Measurements from ENCODE around the gene MPZL1. TPM values are rescaled to one million over a fixed set of nuclear protein-coding genes. Genes with fewer than 3 reads are reported as not detected.

MPZL1 gene
- total and polyA plus RNA-seq, 2 of the 8 experiments (the other 6 are each of a cell fraction or from before 2014, with no cell fraction given): 37.8 to 120 TPM

GRCh38 chr1:167714098-167714438 lies 7.7 kb upstream of the MPZL1 start:
- Histone ChIP-seq H2BK20ac (ENCODE audit: low read length) (peak overlapping the region; percentile 37; the same call in 1 of the 2 replicates), H3K4me1 (replicated peaks in 1 of 4; ENCODE audit: control insufficient read depth in 3 of 4, insufficient read depth in 4 of 4, low read length in 3 of 4) (no peaks in the 10 kb centered on the region; a peak in 3 of 7 replicates), H2BK120ac (replicated peaks; ENCODE audit: low read depth, low read length) (no peak overlapping the region), H4K8ac (ENCODE audit: extremely low read depth, insufficient read depth, low read length) (peak overlapping the region; percentile 87; the same call in 1 of the 2 replicates), H2BK15ac (ENCODE audit: low read length) (no peak overlapping the region), H4K91ac (replicated peaks; ENCODE audit: insufficient read length, low read length) (no peak overlapping the region), H3K4ac (replicated peaks; ENCODE audit: insufficient read length, low read depth, low read length) (no peak overlapping the region), H3K14ac (ENCODE audit: insufficient read length) (no peak overlapping the region), H3K9me3 (ENCODE audit: insufficient read depth in 2 of 2, low read depth in 1 of 2, low read length in 1 of 2) (no peaks in the 10 kb centered on the region), H2BK5ac (ENCODE audit: low read depth, low read length) (peak overlapping the region; percentile 86; the same call in 1 of the 2 replicates), H3K23ac (ENCODE audit: insufficient read length) (no peak overlapping the region), H3K4me2 (ENCODE audit: insufficient read depth in 1 of 2, low read depth in 2 of 2, low read length in 2 of 2) (peak overlapping the region; percentile 74 to 95), H3K27ac (ENCODE audit: low read depth, low read length) (no peak overlapping the region), H3K79me1 (ENCODE audit: low read depth, low read length) (no peaks in the 10 kb centered on the region), H3K18ac (ENCODE audit: extremely low read depth, low read length) (peak overlapping the region; percentile 99; the same call in 1 of the 2 replicates), H3K23me2 (ENCODE audit: low read depth, low read length) (peaks cover 6% of the 10 kb centered on the region), H4K20me1 (replicated peaks in 1 of 2; ENCODE audit: control insufficient read depth in 1 of 2, insufficient read depth in 2 of 2, low read length in 2 of 2) (no peaks in the 10 kb centered on the region), H3K27me3 (replicated peaks in 1 of 4; ENCODE audit: control insufficient read depth in 3 of 4, extremely low read depth in 1 of 4, insufficient read depth in 3 of 4, low read length in 3 of 4) (peaks cover 0 to 13% (median 9%) of the 10 kb centered on the region in 4 experiments; a peak in 6 of 7 replicates), H2AK5ac (ENCODE audit: low read depth, low read length) (no peak overlapping the region), H3K9ac (replicated peaks in 1 of 4; ENCODE audit: extremely low read depth in 1 of 4, low read depth in 3 of 4, low read length in 3 of 4) (peak overlapping the region in 2 of 4 experiments; percentile 78 to 80; a peak in 4 of 7 replicates), H2BK12ac (ENCODE audit: low read depth, low read length) (no peak overlapping the region), H3K4me3 (ENCODE audit: extremely low read depth in 1 of 4, insufficient read depth in 2 of 4, low read depth in 3 of 4, low read length in 4 of 4) (peak overlapping the region; percentile 84 to 97 (median 94)), H3K56ac (replicated peaks; ENCODE audit: insufficient read length, low read depth, low read length) (peak overlapping the region; percentile 51), H3K36me3 (ENCODE audit: control insufficient read depth in 2 of 4, insufficient read depth in 4 of 4, low read length in 3 of 4) (no peaks in the 10 kb centered on the region), H2AFZ (ENCODE audit: low read length) (peak overlapping the region; percentile 77), H3K79me2 (ENCODE audit: control insufficient read depth in 1 of 2, insufficient read depth in 2 of 2, low read length in 2 of 2) (no peaks in the 10 kb centered on the region), H4K5ac (ENCODE audit: insufficient read length, low read depth, low read length) (no peak overlapping the region)
- FAIRE-seq (no peak), DNase-seq (ENCODE audit: low read depth in 1 of 2, low spot score in 2 of 2) (no peak)
- TF ChIP-seq SIN3A (conservative IDR thresholded peaks at IDR 0.05 in 1 of 2, IDR thresholded peaks at IDR 0.05 in 1 of 2; ENCODE audit: low read depth in 1 of 2, low read length in 2 of 2): no peak
- no peak for TF ChIP-seq HDAC2 (IDR thresholded peaks at IDR 0.05; ENCODE audit: borderline replicate concordance in 1 of 2, low read depth in 2 of 2, low read length in 2 of 2)
- no peak for TF ChIP-seq GABPA (IDR thresholded peaks at IDR 0.05; ENCODE audit: borderline replicate concordance, insufficient read depth, low read length)
- TF ChIP-seq SP2 (IDR thresholded peaks at IDR 0.05; ENCODE audit: low read length): no peak
- TF ChIP-seq KDM4A (IDR thresholded peaks at IDR 0.05; ENCODE audit: low read depth, low read length, severe bottlenecking): peak; percentile 64
- WGBS, 2 experiments (ENCODE audit: extremely low coverage in 1 of 2, insufficient coverage in 1 of 2, insufficient read length in 1 of 2, insufficient replicate concordance in 2 of 2, low coverage in 1 of 2, low lambda C conversion rate in 2 of 2, missing lambda C conversion rate in 1 of 2): 0% methylated on average over 21 of the region's 28 CpGs; no CpG with 5 or more reads in 1 of the 2 experiments
- ChIA-PET POLR2A (ENCODE audit: partially characterized antibody) (interaction anchor here (0.9 to 1.9 kb wide), 3 partner anchors 9 to 160 kb away, joined by 3 to 6 read pairs (median 4); partner anchors contain the start of gene CREG1), CTCF (ENCODE audit: partially characterized antibody) (interaction anchor here (0.6 to 2.4 kb wide), 9 partner anchors 9 to 578 kb away, joined by 3 to 11 read pairs (median 4); no protein-coding TSS in a partner anchor)
